ENCODE measurements around the gene PLD3. TPM values are rescaled to one million over a fixed set of nuclear protein-coding genes. Genes with fewer than 3 reads are reported as not detected.

PLD3 gene
- total and polyA plus RNA-seq, 11 donors = 109 to 375 (median 161) TPM

DNA sequence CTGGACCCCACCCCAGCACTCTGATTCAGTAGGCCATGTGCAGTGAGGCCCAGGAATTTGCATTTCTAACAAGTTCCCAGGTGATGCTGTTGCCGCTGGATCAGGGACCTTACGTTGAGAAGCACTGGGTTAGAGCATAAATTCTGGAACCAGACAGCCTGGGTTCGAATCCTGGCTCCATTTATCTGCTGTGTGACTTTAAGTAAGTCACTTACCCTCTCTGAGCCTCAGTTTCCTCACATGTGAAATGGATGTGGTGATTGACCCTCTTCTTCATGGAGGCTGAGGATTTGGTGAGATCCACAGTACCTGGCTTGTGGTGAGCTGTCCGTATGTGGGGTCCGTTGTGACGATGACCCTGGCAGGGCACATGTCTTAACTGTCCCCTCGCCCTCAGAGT is 25.6 kb downstream of the PLD3 start:
- no peak overlapping the region for H3K27ac ChIP-seq
- DNase-seq (no peak), ATAC-seq (no peak)
- no peaks in the 10 kb centered on the region for H3K9me3 ChIP-seq
- peaks cover 0 to 90% (median 82%) of the 10 kb centered on the region in 9 donors for H3K36me3 ChIP-seq
- no peaks in the 10 kb centered on the region for H3K4me1 ChIP-seq
- H3K4me3 ChIP-seq = no peak overlapping the region
- 94 to 99% (median 96%) methylated on average over 7 of the region's 7 CpGs for WGBS, 4 donors
- H3K27me3 ChIP-seq = no peaks in the 10 kb centered on the region
- intact Hi-C loops (cut with DNase I) = no loop called here
- TF ChIP-seq POLR2A (IDR thresholded peaks at IDR 0.05) (no peak), CTCF (IDR thresholded peaks at IDR 0.05) (no peak)

DNA sequence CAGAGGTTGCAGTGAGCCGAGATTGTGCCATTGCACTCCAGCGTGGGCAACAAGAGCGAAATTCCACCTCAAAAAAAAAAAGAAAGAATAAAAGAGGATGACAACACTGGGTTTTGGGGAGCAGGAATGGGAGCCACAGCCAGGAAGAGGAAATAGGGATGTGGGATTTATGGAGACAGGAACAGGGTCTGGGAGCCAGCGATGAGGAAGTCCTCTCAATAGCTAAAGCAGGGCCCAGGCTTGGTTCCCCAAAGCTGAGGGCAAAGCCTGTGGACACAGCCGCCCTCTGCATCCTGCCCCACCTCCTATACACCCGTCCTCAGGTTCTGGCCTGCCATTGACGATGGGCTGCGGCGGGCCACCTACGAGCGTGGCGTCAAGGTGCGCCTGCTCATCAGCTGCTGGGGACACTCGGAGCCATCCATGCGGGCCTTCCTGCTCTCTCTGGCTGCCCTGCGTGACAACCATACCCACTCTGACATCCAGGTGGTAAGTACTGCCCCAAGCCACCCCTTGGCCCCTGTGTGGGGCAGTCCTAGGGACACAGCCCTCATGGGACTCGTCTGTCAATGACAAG is 27.9 kb downstream of the PLD3 start:
- TF ChIP-seq POLR2A (IDR thresholded peaks at IDR 0.05) = no peak
- TF ChIP-seq CTCF (IDR thresholded peaks at IDR 0.05) = no peak
- H3K4me3 ChIP-seq = no peak overlapping the region
- intact Hi-C loops (cut with DNase I) = no loop called here
- no peaks in the 10 kb centered on the region for H3K27me3 ChIP-seq
- peaks cover 0 to 80% (median 67%) of the 10 kb centered on the region in 9 donors for H3K36me3 ChIP-seq
- no peaks in the 10 kb centered on the region for H3K9me3 ChIP-seq
- no peak for DNase-seq
- H3K27ac ChIP-seq = no peak overlapping the region
- whole genome bisulfite sequencing, 4 donors = 91 to 97% (median 93%) methylated on average over 17 of the region's 17 CpGs
- ATAC-seq = no peak
- H3K4me1 ChIP-seq = no peaks in the 10 kb centered on the region

DNA sequence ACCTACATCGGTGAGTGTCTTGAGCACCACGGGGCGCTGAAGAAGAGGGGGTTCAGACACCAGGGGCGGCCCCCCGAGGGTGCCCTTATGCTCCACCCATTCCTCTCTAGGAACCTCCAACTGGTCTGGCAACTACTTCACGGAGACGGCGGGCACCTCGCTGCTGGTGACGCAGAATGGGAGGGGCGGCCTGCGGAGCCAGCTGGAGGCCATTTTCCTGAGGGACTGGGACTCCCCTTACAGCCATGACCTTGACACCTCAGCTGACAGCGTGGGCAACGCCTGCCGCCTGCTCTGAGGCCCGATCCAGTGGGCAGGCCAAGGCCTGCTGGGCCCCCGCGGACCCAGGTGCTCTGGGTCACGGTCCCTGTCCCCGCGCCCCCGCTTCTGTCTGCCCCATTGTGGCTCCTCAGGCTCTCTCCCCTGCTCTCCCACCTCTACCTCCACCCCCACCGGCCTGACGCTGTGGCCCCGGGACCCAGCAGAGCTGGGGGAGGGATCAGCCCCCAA is 29.4 kb downstream of the PLD3 start:
- 87 to 95% (median 93%) methylated on average over 20 to 25 of the region's 25 CpGs for WGBS, 4 donors
- no peak overlapping the region for H3K27ac ChIP-seq
- intact Hi-C loops (cut with DNase I) = no loop called here
- ATAC-seq (no peak), DNase-seq (no peak)
- peaks cover 0 to 65% (median 51%) of the 10 kb centered on the region in 9 donors for H3K36me3 ChIP-seq
- no peaks in the 10 kb centered on the region for H3K4me1 ChIP-seq
- TF ChIP-seq CTCF (IDR thresholded peaks at IDR 0.05) (no peak), POLR2A (IDR thresholded peaks at IDR 0.05) (no peak)
- H3K27me3 ChIP-seq = no peaks in the 10 kb centered on the region
- no peak overlapping the region for H3K4me3 ChIP-seq
- no peaks in the 10 kb centered on the region for H3K9me3 ChIP-seq

GRCh38 chr19:40378509-40378908 is 30.0 kb downstream of the PLD3 start:
- H3K27ac ChIP-seq = no peak overlapping the region
- H3K4me1 ChIP-seq = no peaks in the 10 kb centered on the region
- WGBS, 4 donors = 83 to 95% (median 92%) methylated on average over 2 of the region's 2 CpGs
- no peaks in the 10 kb centered on the region for H3K9me3 ChIP-seq
- H3K27me3 ChIP-seq = no peaks in the 10 kb centered on the region
- H3K4me3 ChIP-seq = no peak overlapping the region
- DNase-seq = no peak
- intact Hi-C loops (cut with DNase I) = no loop called here
- no peak for TF ChIP-seq CTCF (IDR thresholded peaks at IDR 0.05)
- H3K36me3 ChIP-seq = peaks cover 0 to 59% (median 45%) of the 10 kb centered on the region in 9 donors
- ATAC-seq = peak in 1 of 4 donors; percentile 43
